BJ (cell line): ENCODE data around the gene ACACB. TPM values are rescaled to one million over a fixed set of nuclear protein-coding genes. Genes with fewer than 3 reads are reported as not detected.

Source experiments
- CTCF ChIA-PET: fragments of 350-600 bp; formaldehyde crosslinking; extraction: SDS; loops from one replicate; lab custom pipeline; 2021; ENCODE audit warnings: antibody characterized with exemption, inconsistent platforms; lab: Yijun Ruan, JAX
- POLR2A ChIA-PET: fragments of 300-600 bp; sonication (Branson Sonifier 250); formaldehyde crosslinking; extraction: SDS; loops from one replicate; lab custom pipeline; 2021; ENCODE audit warnings: antibody characterized with exemption; lab: Charles Lee
- DNase-seq: peaks from one replicate; pipeline ENCODE4 v3.0.0-alpha.2; 2011; ENCODE audit warnings: low read depth
- H3K27me3 ChIP-seq: 2 replicates; pipeline ENCODE4 v1.6.0; 2011; ENCODE audit warnings: low read length; ENCODE audit not compliant: control insufficient read depth, insufficient read depth
- H3K36me3 ChIP-seq: 2 replicates; pipeline ENCODE4 v1.5.1; 2011; ENCODE audit warnings: low read length; ENCODE audit not compliant: control insufficient read depth, insufficient read depth
- H3K4me3 ChIP-seq: 2 replicates; pipeline ENCODE4 v1.5.1; 2011; ENCODE audit warnings: low read depth, mild to moderate bottlenecking, control low read depth, low read length
- polyA minus RNA-seq: library from RNA; depleted of rRNA, polyadenylated mRNA; stranded (reverse); fragments of >200 nt; gene quantifications from 2 replicates; pipeline ENCODE4 v1.2.3, GENCODE V29; 2011; rRNA and poly(A)+ RNA removed
- polyA plus RNA-seq: library from polyadenylated mRNA; depleted of rRNA; stranded (reverse); fragments of >200 nt; gene quantifications from 2 replicates; pipeline ENCODE4 v1.2.3, GENCODE V29; 2011; rRNA removed
- TF ChIP-seq, protein P1 (sequence below): IDR thresholded peaks from 2 replicates; pipeline ENCODE4 v1.5.1; 2011; ENCODE audit warnings: low read depth, mild to moderate bottlenecking, control low read depth, inconsistent platforms, low read length, moderate library complexity; ENCODE audit not compliant: insufficient read depth

The ACACB gene
- polyA plus RNA-seq (1.1 and 1.7 TPM in 2 replicates), polyA minus RNA-seq (2.4 and 4.7 TPM in 2 replicates)

DNA sequence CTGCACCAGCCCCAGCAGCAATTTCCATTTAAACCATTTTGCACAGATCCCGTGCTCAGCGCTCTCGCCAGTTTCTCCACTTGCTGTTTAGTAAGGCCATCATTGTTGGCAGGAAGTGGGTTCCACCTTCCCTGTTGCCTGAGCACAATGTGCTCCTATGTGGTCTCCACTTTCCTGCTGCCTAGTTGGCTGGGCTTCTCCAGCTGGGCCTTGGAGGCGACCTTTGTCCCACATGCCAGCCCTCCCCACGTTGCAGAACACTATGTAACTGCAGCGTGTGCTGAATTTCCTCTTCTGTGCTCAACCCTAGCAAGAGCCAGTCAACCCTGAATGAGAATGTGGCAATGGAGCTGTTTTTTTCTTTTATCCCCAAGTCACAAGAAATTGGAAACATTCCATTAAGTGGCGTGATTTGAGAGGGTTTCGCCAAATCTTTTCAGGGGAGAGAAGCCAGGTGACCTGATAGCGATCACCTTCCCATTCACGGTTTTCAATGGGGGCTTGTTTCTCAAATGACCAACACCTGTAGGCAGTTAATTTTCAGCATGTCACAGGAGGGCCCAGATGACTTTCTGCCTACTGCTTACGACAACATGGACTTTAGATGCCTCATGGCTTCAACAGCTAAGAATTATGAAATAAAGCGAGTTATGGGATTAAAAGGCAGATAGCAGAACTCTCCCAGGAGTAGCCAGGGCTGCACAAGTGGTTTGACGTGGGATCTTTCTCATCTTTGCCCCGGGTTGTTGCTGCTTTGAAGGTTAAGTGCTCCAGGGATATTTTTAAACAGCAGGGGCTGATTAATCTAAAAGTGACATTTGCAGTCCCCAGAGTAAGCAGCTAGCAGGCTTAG is at the start of gene ACACB:
Gene ACACB, plus strand, starts transcription at position 830 of the 853 bp plus-strand sequence. CDS start 22,819 bp downstream, outside the sequence.
- Histone ChIP-seq H3K27me3 (no peaks in the 10 kb centered on the region), H3K4me3 (no peak within 1 kb of the TSS), H3K36me3 (no peaks in the 10 kb centered on the region)
- ChIA-PET POLR2A (no interaction called here), CTCF (interaction anchor here (1.0 to 6.2 kb wide), 2 partner anchors 15 to 278 kb away, joined by 3 to 41 read pairs; no protein-coding TSS in a partner anchor)
- TF ChIP-seq, protein P1, sequence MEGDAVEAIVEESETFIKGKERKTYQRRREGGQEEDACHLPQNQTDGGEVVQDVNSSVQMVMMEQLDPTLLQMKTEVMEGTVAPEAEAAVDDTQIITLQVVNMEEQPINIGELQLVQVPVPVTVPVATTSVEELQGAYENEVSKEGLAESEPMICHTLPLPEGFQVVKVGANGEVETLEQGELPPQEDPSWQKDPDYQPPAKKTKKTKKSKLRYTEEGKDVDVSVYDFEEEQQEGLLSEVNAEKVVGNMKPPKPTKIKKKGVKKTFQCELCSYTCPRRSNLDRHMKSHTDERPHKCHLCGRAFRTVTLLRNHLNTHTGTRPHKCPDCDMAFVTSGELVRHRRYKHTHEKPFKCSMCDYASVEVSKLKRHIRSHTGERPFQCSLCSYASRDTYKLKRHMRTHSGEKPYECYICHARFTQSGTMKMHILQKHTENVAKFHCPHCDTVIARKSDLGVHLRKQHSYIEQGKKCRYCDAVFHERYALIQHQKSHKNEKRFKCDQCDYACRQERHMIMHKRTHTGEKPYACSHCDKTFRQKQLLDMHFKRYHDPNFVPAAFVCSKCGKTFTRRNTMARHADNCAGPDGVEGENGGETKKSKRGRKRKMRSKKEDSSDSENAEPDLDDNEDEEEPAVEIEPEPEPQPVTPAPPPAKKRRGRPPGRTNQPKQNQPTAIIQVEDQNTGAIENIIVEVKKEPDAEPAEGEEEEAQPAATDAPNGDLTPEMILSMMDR = no peak
- DNase-seq = no peak

DNA sequence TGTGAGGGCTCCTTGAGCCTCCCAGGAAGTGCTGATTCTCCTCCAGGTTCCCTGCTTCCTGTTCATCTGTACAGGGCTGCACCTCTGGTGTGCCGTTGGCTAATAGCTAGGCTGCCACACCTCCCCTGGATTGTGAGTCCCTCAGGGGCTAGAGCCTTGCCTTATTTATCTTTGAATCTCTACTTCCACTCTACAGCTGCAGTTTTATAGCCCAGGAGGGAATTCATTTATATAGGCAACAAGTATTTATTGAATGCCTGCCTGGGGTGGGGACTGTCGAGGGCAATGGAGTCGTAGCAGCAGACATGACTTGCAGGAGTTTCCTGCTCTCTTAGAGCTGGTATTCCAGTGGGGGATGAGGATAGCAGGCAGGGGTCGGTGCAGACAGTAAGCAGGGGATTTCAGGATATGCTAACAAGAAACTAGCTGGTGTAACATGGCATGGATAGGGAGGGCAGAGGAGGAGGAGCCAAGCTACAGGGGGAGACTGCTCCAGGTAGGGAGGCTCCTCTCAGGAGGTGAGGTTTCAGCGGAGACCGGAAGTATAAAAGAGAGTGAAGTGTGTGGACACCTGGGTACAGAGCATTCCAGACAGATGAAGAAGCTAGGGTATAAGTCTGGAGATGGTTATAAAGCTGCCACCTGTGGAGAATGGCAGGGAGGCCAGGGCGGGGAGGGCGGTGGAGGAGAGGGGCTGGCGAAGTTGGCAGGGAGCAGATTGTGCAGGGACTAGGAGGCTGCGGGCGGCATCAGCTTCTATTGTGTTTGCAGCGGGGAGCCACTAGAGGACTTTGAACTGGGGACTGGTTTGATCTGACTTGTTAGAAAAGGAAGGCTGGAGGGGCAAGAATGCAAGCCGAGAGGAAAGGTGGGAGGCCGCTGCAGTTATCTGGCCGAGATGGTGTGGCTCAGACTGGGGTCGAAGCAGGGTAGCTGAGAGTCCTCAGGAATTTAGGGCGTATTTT is 46.8 kb upstream of the ACACB start:
- no peak overlapping the region for H3K4me3 ChIP-seq
- CTCF ChIA-PET = interaction anchor here (1.1 to 2.5 kb wide), 3 partner anchors 11 to 24 kb away, joined by 3 to 8 read pairs (median 5); partner anchors contain the start of gene ALKBH2
- no peak for DNase-seq
- H3K36me3 ChIP-seq = peaks cover 8% of the 10 kb centered on the region
- POLR2A ChIA-PET = no interaction called here
- TF ChIP-seq, protein P1 = no peak
- H3K27me3 ChIP-seq = no peaks in the 10 kb centered on the region

DNA sequence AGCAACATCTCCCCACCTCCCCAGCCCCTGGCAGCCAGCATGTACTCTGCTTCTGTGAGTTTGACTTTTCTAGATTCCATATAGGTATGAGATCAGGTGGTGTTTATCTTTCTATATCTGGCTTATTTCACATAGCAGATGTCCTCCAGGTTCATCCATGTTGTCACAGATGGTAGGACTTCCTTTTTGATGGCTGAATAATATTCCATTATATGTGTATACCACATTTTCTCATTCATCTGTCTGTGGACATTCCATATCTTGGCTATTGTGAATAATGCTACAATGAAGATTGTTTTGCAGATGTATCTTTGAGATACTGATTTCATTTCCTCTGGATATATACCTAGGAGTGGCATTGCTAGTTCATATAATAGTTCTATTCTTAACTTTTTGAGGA is 41.5 kb upstream of the ACACB start:
- Histone ChIP-seq H3K27me3 (no peaks in the 10 kb centered on the region), H3K36me3 (0 out of 2 replicates have a peak, but pooled peaks cover 2% of the 10 kb centered on the region), H3K4me3 (no peak overlapping the region)
- ChIA-PET POLR2A (no interaction called here), CTCF (no interaction called here)
- no peak for DNase-seq
- TF ChIP-seq, protein P1 = no peak

DNA sequence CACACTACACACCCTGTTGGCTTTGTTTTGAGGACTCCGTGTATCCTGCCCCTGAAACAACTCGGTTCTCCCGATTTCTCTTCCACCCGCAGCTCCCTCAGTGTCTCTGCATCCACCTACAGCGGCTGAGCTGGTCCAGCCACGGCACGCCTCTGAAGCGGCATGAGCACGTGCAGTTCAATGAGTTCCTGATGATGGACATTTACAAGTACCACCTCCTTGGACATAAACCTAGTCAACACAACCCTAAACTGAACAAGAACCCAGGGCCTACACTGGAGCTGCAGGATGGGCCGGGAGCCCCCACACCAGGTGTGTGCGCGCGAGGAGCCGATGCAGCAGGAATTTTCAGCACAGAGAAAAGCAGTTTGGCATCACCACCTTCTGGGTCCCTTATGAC is 33.6 kb upstream of the ACACB start:
- TF ChIP-seq, protein P1 = no peak
- DNase-seq = no peak
- Histone ChIP-seq H3K27me3 (no peaks in the 10 kb centered on the region), H3K36me3 (peaks cover 11% of the 10 kb centered on the region), H3K4me3 (no peak overlapping the region)
- ChIA-PET POLR2A (no interaction called here), CTCF (interaction anchor here (2.1 kb wide), 1 partner anchor 10 kb away, joined by 7 read pairs; no protein-coding TSS in a partner anchor)
